GM12892 (cell line): ENCODE data around the gene PKIG.

Experiments
- POLR2A ChIP-seq: IDR thresholded peaks from 2 replicates; pipeline ENCODE4 v1.6.1; 2011; ENCODE audit warnings: low read depth, low read length, control low read depth
- POLR2AphosphoS5 ChIP-seq: IDR thresholded peaks from 2 replicates; pipeline ENCODE4 v1.6.1; 2011; ENCODE audit warnings: low read depth, low read length, control low read depth

DNA sequence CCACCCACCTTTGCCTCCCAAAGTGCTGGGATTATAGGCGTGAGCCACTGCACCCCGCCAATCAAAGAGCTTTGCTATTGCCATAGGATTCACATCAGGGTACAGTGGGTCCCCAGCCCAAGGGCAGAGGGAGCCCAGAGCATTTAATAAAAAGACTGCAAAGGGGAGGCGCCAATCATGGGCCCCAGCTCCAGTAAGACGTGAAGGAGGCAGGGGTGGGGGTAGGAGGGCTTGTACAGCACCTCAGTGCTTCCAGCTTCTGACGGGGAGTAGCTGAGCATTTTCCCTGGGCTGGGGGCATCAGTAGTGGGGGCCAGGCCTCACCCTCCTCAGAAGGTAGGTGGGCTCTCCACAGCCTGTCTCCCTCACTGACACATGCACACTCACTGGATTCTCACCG, 67.6 kb downstream of the PKIG start:
- TF ChIP-seq POLR2A (no peak), POLR2AphosphoS5 (no peak)
